Measurements from ENCODE around the gene SMOC2. TPM values are rescaled to one million over a fixed set of nuclear protein-coding genes. Genes with fewer than 3 reads are reported as not detected.
A peak's percentile ranks its signal among the peaks of the same experiment; 100 is the strongest.

The SMOC2 gene
- total and polyA plus RNA-seq, 12 donors, result 6.6 to 39.1 (median 17.6) TPM

- peaks cover 0 to 34% (median 0%) of the 10 kb centered on the region in 9 donors for H3K4me1 ChIP-seq
- ATAC-seq, result no peak
- peaks cover 0 to 35% (median 0%) of the 10 kb centered on the region in 7 donors for H3K27me3 ChIP-seq
- TF ChIP-seq CTCF (IDR thresholded peaks at IDR 0.05), result no peak
- intact Hi-C loops (cut with DNase I), result no loop called here
- H3K4me3 ChIP-seq, result no peak overlapping the region
- peaks cover 0 to 8% (median 0%) of the 10 kb centered on the region in 9 donors for H3K36me3 ChIP-seq
- WGBS, 2 donors, result 51% methylated on average over 14 of the region's 14 CpGs
- no peak overlapping the region for H3K27ac ChIP-seq
- DNase-seq, result no peak
- H3K9me3 ChIP-seq, result no peaks in the 10 kb centered on the region
Measured at GRCh38 chr6:168647271-168647670, 206.3 kb downstream of the SMOC2 start.

GRCh38 chr6:168648240-168649125 lies 207.5 kb downstream of the SMOC2 start:
- no peak for TF ChIP-seq CTCF (IDR thresholded peaks at IDR 0.05)
- peak overlapping the region in 3 of 10 donors; percentile 1 to 8 (median 3) for H3K4me3 ChIP-seq
- peak overlapping the region in 3 of 10 donors; percentile 2 to 19 (median 17) for H3K27ac ChIP-seq
- peaks cover 0 to 18% (median 0%) of the 10 kb centered on the region in 9 donors for H3K36me3 ChIP-seq
- ATAC-seq (peak in 7 of 8 donors; percentile 27 to 62 (median 50)), DNase-seq (peak in 1 of 2 donors; percentile 12)
- no peaks in the 10 kb centered on the region for H3K9me3 ChIP-seq
- intact Hi-C loops (cut with DNase I), result no loop called here
- peaks cover 0 to 34% (median 0%) of the 10 kb centered on the region in 9 donors for H3K4me1 ChIP-seq
- 46 to 51% methylated on average over 30 of the region's 30 CpGs for WGBS, 2 donors
- H3K27me3 ChIP-seq, result peaks cover 0 to 35% (median 0%) of the 10 kb centered on the region in 7 donors

- 32 to 38% methylated on average over 10 of the region's 10 CpGs for WGBS, 2 donors
- H3K27me3 ChIP-seq, result peaks cover 0 to 35% (median 0%) of the 10 kb centered on the region in 7 donors
- ATAC-seq (peak in 1 of 8 donors; percentile 31), DNase-seq (no peak)
- no peak for TF ChIP-seq CTCF (IDR thresholded peaks at IDR 0.05)
- no peaks in the 10 kb centered on the region for H3K9me3 ChIP-seq
- intact Hi-C loops (cut with DNase I), result no loop called here
- H3K36me3 ChIP-seq, result peaks cover 0 to 18% (median 0%) of the 10 kb centered on the region in 9 donors
- no peak overlapping the region for H3K4me3 ChIP-seq
- peaks cover 0 to 34% (median 0%) of the 10 kb centered on the region in 9 donors for H3K4me1 ChIP-seq
- H3K27ac ChIP-seq, result peak overlapping the region in 1 of 10 donors; percentile 19
Measured at GRCh38 chr6:168649209-168649608, 208.2 kb downstream of the SMOC2 start.

GRCh38 chr6:168650671-168651111 lies 209.7 kb downstream of the SMOC2 start:
- no peak for TF ChIP-seq CTCF (IDR thresholded peaks at IDR 0.05)
- ATAC-seq, result peak in 3 of 8 donors; percentile 12 to 32 (median 23)
- Histone ChIP-seq H3K27me3 (peaks cover 0 to 35% (median 0%) of the 10 kb centered on the region in 7 donors), H3K4me1 (peaks cover 0 to 34% (median 0%) of the 10 kb centered on the region in 9 donors), H3K9me3 (no peaks in the 10 kb centered on the region), H3K4me3 (no peak overlapping the region), H3K36me3 (peaks cover 0 to 18% (median 0%) of the 10 kb centered on the region in 9 donors), H3K27ac (peak overlapping the region in 1 of 10 donors; percentile 4)
- 59 to 60% methylated on average over 15 of the region's 15 CpGs for WGBS, 2 donors
- intact Hi-C loops (cut with DNase I), result no loop called here
- no peak for DNase-seq
